ENCODE data around the gene PRKCB.

GRCh38 chr16:23843143-23843542 is 7.4 kb downstream of the PRKCB start:
- no peak for TF ChIP-seq POLR2A (IDR thresholded peaks at IDR 0.05; ENCODE audit: borderline replicate concordance, extremely low read depth, insufficient read depth, insufficient read length)
- no peak for TF ChIP-seq CTCF (IDR thresholded peaks at IDR 0.05 in 2 of 3, conservative IDR thresholded peaks at IDR 0.05 in 1 of 3; ENCODE audit: borderline replicate concordance in 1 of 3, insufficient read depth in 1 of 3, low read depth in 2 of 3, low read length in 2 of 3)
- no peak for TF ChIP-seq EZH2 (IDR thresholded peaks at IDR 0.05)
- no peak for TF ChIP-seq YY1 (IDR thresholded peaks at IDR 0.05; ENCODE audit: extremely low read depth, insufficient replicate concordance, low read depth, low read length)
- no peak for TF ChIP-seq FOSL1 (IDR thresholded peaks at IDR 0.05; ENCODE audit: low read depth)
- TF ChIP-seq POLR2AphosphoS5 (IDR thresholded peaks at IDR 0.05; ENCODE audit: low read depth, low read length) = no peak
- no peak for TF ChIP-seq MAX (IDR thresholded peaks at IDR 0.05)
- no peak for TF ChIP-seq SIN3A (IDR thresholded peaks at IDR 0.05; ENCODE audit: low read depth)
- no peak for TF ChIP-seq JUND (IDR thresholded peaks at IDR 0.05)

Data from HCT116 (cell line).